Measurements from ENCODE around the gene KIF21B.
"Not testable (repeated sequence)": the region's sequence is repeated elsewhere in the genome, so short reads cannot be mapped to it uniquely, and the experiment has no call there.

Gene KIF21B

DNA sequence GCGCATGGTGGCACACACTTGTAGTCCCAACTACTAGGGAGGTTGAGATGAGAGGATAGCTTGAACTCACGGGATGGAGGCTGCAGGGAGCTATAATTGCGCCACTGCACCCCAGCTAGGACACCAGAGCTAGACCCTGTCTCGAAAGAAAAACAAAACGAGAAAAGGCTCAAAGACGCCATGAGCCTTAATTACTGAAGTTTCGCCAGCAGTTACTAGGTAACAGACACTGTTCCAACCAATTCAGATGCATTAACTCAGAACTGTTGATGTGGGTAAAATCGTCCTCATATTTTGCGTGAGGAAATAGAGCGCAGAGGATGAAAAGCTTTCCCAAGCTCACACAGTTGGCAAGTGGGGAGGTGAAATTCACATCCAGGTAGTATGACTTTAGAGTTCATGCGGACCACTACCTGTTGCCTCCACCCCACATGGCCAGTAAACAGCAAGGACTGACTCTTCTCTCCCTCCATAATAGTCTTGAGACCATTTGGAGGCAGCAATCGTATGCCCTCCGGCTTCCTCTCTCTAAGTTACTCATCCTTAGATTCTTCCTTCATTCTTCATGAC, 88.8 kb downstream of the KIF21B start:
- no peak for DNase-seq

DNA sequence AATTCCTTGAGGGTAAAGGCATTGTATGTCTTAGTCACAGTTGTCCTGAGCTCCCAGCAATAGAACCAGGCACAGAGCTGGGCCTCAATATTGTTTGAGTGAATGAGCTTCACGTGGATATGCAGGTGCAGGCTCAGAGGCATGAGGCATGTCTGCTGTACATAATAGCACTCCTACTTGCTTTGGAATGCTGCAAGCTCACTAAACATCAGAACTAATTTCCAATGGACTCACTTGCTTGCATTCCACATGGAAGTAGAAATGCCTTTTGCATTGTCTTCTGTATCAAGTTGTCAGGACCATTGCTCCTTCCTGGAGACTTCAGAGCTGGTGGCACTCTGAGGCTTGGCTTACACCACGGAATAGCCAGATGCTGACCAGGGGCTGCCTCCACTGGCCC, 91.7 kb downstream of the KIF21B start:
- no peak for DNase-seq

DNA sequence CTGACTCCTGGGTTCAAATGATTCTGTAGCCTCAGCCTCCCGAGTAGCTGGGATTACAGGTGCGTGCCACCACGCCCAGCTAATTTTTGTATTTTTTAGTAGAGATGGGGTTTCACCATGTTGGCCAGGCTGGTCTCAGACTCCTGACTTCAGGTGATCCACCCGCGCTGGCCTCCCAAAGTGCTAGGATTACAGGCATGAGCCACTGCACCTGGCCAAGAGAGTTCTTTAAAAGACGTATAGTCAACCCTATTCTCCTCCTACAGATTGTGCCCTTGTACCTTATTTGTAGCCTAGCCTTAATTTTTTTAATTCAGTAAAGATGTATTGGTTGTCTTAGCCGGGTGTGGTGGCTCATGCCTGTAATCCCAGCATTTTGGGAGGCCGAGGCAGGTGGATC, 93.2 kb downstream of the KIF21B start:
- not testable (repeated sequence) for DNase-seq

DNA sequence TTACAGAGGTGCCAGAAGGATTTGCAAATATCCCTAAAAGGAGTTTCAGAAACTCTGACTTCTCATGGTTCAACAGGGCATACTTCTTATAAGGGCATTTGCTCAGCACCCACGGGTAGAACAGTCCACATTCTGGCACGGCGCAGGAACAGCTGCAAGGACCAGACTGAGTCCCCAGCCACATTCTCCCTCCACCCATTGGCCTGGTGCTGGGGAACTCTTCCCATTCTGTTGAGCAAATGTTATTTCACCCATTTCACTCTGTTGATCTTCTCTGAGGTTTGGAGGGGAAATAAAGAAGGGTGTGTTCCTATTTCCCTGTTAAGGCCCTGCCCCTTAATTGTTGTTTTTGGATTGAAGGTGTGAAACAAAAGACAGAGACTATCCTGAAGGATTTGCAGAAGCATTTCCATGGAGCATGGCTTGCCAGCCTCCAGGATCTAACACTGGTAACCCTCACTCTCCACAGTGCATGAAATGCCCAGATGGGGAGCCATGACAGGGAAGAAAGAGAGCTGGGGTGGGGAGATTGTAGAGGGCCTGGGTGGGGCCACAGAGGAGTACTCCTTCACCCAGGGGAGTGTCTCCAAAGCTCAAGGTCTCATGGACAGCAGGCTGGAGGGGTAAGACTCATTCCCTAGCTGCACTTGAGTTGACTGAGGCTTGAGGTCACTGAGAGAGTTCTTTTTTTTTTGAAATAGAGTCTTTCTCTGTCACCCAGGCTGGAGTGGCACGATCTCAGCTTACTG, 93.8 kb downstream of the KIF21B start:
- DNase-seq: no peak

DNA sequence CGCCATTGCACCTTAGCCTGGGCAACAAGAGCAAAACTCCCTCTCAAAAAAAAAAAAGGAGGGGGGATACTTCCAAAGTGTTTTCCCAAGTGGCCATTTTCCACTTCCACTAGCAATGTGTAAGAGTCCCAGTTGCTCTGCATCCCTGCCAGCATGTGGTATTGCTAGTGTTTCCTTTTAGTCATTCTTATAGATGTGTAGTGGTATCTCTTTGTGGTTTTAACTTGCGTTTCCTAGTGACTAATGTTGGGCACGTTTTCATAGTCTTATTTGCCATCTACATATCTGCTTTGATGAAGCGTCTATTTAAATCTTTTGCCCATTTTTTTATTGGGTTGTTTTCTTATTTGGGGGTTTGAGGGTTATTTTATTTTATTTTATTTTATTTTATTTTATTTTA, 97.7 kb downstream of the KIF21B start:
- no peak for DNase-seq

DNA sequence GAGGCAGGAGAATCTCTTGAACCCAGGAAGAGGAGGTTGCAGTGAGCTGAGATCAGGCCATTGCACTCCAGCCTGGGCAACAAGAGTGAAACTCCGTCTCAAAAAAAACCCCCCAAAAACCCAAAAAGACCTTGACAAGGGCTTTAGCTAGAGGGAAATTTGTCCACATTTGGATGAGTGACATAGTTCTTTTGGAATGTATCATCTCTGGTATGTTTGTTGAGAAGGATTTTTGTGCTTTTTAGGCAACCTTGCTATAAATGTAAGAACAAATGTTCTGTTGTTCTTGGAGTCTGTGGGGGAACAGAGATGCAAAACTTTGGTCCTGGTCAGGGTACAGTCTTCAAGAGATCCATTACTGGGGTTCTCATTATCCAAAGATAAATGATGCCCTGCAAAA, 99.9 kb downstream of the KIF21B start:
- no peak for DNase-seq

DNA sequence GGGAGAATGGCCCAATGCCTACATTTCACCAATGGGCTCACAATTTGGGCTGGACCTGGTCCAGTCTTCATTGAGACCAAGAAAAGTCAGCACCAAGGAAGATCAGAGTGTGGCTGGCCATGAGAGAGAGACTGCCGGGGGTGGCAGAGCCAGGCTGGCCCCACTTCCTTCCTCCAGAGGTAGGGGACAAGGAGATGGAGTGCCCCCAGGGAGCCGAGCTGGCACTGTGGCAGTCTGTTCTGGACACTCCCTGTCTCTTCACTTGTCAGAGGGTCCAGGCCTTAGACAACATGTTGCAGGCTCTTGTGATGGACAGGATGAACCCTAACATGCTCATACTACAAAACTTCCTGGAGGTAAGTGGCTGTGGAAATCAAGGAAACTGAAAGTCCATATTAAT, 101.1 kb downstream of the KIF21B start:
- DNase-seq: no peak

DNA sequence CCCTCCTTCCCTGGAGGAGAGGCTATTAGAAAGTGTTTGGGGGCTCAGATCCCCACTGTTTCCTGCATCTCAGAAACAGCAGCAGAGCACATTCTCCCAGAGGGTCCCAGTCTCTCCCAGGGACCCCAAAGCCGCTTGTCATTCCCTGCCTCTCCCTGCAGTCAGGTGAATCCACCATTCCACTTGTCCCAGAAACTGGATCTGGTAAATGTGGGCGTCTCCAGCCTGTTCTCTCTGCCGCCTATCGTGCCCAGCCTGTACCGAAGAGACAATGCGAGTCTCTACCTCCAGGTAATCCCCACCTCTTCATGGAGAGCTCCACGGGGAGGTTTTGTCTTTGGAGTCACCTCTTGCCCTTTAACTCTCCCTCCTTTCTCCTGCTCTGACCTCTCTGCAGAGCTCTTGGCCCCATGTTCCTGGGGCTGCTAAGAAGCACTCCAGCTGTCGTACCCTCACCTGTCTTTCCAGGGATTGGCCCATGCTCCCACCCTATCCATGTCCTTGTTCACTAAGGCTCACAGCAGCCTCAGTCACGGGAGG, 101.9 kb downstream of the KIF21B start:
- DNase-seq: no peak
